Erythroblast (primary cell): ENCODE data around the gene ZBTB7A.

Experiments
- GATA1 ChIP-seq: IDR thresholded peaks from 2 replicates; pipeline ENCODE4 v1.6.1; 2011; ENCODE audit warnings: low read depth, mild to moderate bottlenecking, control low read depth, low read length, moderate library complexity
- POLR2A ChIP-seq: IDR thresholded peaks from 2 replicates; pipeline ENCODE4 v1.6.1; 2011; ENCODE audit warnings: mild to moderate bottlenecking, low read length

DNA sequence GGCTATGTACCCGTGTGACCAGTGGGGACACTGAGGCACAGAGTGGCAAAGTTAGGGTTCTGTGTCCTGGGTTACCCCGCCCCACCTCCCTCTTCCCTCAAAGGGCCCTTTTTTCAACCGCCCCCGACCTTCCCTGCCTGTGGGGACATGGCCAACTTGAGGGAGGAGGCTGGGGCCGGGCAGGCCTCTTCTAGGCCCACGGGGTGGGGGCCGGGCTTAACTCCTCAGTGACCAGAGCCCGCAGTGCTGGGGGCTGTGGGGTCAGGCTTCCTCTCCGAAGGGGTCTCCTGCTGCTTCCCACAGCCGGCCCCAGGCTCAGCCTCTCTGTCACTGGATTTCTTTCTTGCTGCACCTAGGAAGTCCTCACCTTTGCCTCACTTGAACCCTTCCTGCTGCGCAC lies 35.3 kb downstream of the ZBTB7A start:
- TF ChIP-seq POLR2A (no peak), GATA1 (no peak)
